Chondrocyte (in vitro differentiated cells): ENCODE results near the gene PI4K2A. TPM values are rescaled to one million over a fixed set of nuclear protein-coding genes. Genes with fewer than 3 reads are reported as not detected.

Source experiments
- DNase-seq: peaks from one replicate; pipeline ENCODE4 v3.0.0; 2021; ENCODE audit warnings: mixed read lengths, low spot score
- H3K27ac Mint-ChIP-seq: one replicate; pipeline ENCODE4 v1.8.0; 2021; ENCODE audit warnings: mild to moderate bottlenecking, moderate library complexity, mixed read lengths; ENCODE audit not compliant: unreplicated experiment
- H3K27me3 Mint-ChIP-seq: 2 replicates; pipeline ENCODE4 v1.8.0; 2021; ENCODE audit warnings: low read depth, mixed read lengths
- H3K36me3 Mint-ChIP-seq: 2 replicates; pipeline ENCODE4 v1.8.0; 2021; ENCODE audit warnings: low read depth, mixed read lengths
- H3K4me1 Mint-ChIP-seq: 2 replicates; pipeline ENCODE4 v1.8.0; 2021; ENCODE audit warnings: low read depth, mild to moderate bottlenecking, mixed read lengths
- H3K4me3 Mint-ChIP-seq: one replicate; pipeline ENCODE4 v1.8.0; 2021; ENCODE audit warnings: mild to moderate bottlenecking, moderate library complexity, mixed read lengths; ENCODE audit not compliant: unreplicated experiment
- H3K9me3 Mint-ChIP-seq: 2 replicates; pipeline ENCODE4 v1.8.0; 2021; ENCODE audit warnings: low read depth, mixed read lengths
- CTCF ChIP-seq: fragments of 200-600 bp; sonication (generic); IDR thresholded peaks from 2 replicates; pipeline ENCODE4 v1.5.0; 2021; ENCODE audit warnings: antibody characterized with exemption, mild to moderate bottlenecking, moderate library complexity
- total RNA-seq: library from RNA; stranded (reverse); gene quantifications from 3 replicates; pipeline ENCODE4 v1.2.1, GENCODE V29; 2021

PI4K2A gene
- total RNA-seq, 1 donor from 2014 or later, result 20.1 TPM

- H3K4me1 Mint-ChIP-seq, result peaks cover 54% of the 10 kb centered on the region
- TF ChIP-seq CTCF, result no peak
- H3K9me3 Mint-ChIP-seq, result no peaks in the 10 kb centered on the region
- no peak for DNase-seq
- no peaks in the 10 kb centered on the region for H3K36me3 Mint-ChIP-seq
- no peak overlapping the region for H3K4me3 Mint-ChIP-seq
- no peaks in the 10 kb centered on the region for H3K27me3 Mint-ChIP-seq
- peak overlapping the region; percentile 10 for H3K27ac Mint-ChIP-seq
Observed at GRCh38 chr10:97684866-97685394, 44.5 kb downstream of the PI4K2A start.

GRCh38 chr10:97685395-97685958 lies 45.0 kb downstream of the PI4K2A start:
- Mint-ChIP-seq H3K4me1 (peaks cover 55% of the 10 kb centered on the region), H3K27ac (peak overlapping the region; percentile 49)

DNA sequence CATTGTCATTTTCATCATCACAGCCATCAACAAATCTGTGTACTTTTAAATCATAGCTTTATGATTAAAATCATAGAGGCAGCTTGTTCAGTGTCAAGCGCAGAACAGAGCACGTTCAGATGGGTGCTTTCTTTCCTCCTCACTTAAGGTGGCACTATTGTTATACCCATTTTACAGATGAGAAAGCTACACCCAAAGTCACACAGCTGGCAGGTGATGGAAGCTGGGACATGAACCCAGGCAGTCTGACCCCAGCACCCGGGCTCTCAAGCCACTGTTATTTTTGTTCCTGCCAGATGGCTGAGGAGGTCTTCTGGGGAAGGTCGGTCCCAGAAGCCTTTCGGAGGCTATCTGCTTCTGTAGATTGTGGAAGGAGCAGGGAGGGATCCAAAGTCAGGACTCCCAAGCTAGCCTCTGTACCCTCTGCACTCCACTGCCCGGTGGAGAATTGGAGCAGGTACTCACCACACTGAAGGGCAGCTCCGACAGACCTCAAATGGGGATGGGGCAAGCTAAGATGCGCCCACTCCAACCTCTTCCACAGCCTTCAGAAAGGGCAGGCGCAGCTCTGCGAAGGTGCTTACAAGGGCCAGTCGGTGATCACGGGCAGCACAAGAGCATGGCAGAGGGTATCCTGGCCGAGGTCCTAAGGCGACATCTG lies 46.0 kb downstream of the PI4K2A start:
- Mint-ChIP-seq H3K27ac (peak overlapping the region; percentile 90), H3K4me3 (peak overlapping the region; percentile 77), H3K36me3 (no peaks in the 10 kb centered on the region), H3K4me1 (peaks cover 55% of the 10 kb centered on the region), H3K9me3 (no peaks in the 10 kb centered on the region), H3K27me3 (no peaks in the 10 kb centered on the region)
- no peak for DNase-seq
- TF ChIP-seq CTCF, result peak; percentile 4

More at GRCh38 chr10:97685395-97685958, 45.0 kb downstream of the PI4K2A start:
- TF ChIP-seq CTCF, result peak; percentile 38
- Mint-ChIP-seq H3K9me3 (no peaks in the 10 kb centered on the region), H3K27me3 (no peaks in the 10 kb centered on the region), H3K36me3 (no peaks in the 10 kb centered on the region), H3K4me3 (peak overlapping the region; percentile 77)
- no peak for DNase-seq

- peak; percentile 99 for DNase-seq
- H3K4me3 Mint-ChIP-seq, result peak within 1 kb of the TSS; percentile 77
- peak within 1 kb of the TSS; percentile 94 for H3K27ac Mint-ChIP-seq
- no peaks in the 10 kb centered on the region for H3K9me3 Mint-ChIP-seq
- H3K27me3 Mint-ChIP-seq, result no peaks in the 10 kb centered on the region
- TF ChIP-seq CTCF, result no peak
- peaks cover 55% of the 10 kb centered on the region for H3K4me1 Mint-ChIP-seq
- H3K36me3 Mint-ChIP-seq, result no peaks in the 10 kb centered on the region
Observed at GRCh38 chr10:97686962-97687784, 46.7 kb downstream of the PI4K2A start, which contains the start of gene AVPI1. Gene AVPI1, minus strand, starts transcription at chr10:97687241. Its CDS starts 7,336 bp downstream, at chr10:97679905.
